Activated CD4-positive, alpha-beta T cell treated with anti-CD3 and anti-CD28 coated beads, Interleukin-2, amount 50 U/mL, for 48 hours (primary cell): ENCODE measurements around the gene R3HDM1.

ENCODE experiments used
- DNase-seq, 2 experiments: peaks; one replicate each; pipeline ENCODE4 v3.0.0-alpha.2; 2020

The R3HDM1 gene

GRCh38 chr2:135728064-135728743 is 196.9 kb downstream of the R3HDM1 start:
- DNase-seq = no peak

DNA sequence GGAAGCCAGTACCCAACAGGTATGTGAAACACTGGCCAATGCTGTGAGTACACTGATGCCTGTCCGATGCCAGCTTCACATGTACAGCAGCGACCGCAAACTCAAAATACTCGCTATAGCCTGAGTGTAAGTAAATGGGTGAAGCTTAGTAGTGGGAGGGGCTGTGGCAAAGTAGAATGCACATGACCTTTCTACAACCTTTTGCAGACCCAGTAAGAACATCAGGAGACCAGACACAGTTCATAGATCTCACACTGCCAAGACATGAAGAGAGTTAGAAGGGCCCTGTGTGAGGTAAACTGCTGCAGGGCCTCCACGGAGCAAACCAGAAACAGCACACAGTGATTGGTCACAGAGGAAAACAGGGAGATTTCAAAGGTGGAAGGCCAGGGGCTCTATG is 201.3 kb downstream of the R3HDM1 start:
- no peak for DNase-seq

- no peak for DNase-seq
These were observed 201.8 kb downstream of the R3HDM1 start for GRCh38 chr2:135733045-135733444.

DNA sequence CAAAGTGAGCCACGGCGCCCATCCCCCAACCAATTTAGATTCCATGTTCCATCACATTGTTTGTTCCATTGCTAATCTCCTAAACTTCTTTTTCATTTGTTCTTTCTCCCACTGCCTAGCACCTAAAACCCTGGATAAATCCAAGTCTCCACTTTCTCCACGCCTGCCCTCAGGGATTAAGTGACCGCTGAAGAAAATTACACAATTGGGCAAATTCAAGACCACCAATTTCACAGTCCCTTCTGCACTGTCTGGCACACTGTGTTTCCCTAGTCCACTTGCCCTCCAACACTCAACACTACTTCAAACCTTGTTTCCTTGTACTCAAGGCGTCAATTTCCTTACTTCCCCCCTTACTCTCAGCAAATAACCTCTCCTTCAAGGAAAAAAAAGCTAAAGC is 205.3 kb downstream of the R3HDM1 start:
- no peak for DNase-seq

GRCh38 chr2:135740206-135740605 is 208.9 kb downstream of the R3HDM1 start:
- DNase-seq = no peak

GRCh38 chr2:135741043-135741394 is 209.7 kb downstream of the R3HDM1 start:
- no peak for DNase-seq

DNA sequence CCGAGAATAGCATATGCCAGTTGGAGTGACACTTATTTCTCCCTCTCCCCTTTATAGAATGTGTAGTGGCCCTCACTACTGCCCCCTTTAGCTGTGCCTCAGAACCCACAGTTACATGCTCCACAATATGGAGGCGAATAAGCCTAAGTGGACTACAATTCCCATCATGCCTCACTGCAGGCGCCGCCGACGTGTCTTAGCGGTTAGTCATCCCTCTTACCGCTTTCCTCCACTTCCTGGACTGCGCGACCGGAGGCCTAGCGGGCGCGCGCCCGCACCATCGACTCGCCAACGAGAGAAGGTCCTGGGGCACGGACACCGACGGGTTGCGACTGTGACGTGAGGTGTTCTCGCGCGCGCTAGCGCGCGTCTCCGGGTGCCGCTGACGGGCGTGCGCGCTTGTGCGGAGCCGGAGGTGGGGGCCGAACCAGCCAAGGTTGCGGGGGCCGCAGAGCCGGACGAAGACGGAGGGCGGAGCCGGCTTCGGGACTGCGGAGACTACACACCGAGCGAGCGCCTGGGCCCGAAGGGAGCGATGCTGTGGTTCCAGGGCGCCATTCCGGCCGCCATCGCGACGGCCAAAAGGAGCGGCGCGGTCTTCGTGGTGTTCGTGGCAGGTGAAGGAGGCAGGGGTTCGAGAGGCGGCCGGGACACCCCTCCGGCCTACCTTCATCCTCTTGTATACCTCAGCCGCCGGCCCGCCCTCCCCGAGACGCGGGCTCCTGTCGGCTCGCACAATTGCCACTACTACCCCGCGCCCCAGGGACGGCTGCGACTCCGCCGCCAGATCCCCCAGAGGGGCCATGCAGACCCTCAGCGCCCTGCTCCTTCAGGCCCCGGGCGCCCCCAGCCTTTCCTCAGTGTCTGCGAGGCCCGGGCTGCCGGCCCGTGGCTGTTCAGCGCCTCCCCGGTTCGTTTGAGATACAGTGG is 210.4 kb downstream of the R3HDM1 start, which contains the start of gene UBXN4:
UBXN4 (plus strand) TSS at position 461 of the 930 bp plus-strand sequence; CDS start at position 536, 75 bp downstream.
- peak; percentile 94 to 96 for DNase-seq

DNA sequence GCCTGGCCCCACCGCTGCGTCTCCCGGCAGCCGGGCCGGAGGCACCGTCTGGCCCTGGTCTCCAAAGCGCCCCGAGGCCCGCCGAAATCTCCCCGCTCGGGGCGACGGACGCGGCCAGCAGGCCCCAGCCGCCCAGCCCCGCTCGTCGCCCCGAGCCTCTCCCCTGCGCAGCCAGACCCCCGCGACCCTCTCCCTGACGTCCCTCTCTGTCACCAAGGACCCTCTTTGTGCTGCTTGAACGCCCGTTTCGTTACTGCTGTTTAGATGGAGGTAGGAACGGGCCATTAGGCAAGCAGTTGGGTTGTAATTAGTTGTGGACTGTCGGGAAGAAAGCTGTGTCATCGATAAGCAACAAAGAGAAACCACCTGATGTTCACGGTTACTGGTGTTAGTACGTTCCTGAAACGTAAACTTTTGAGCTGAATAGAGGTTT is 211.1 kb downstream of the R3HDM1 start:
- peak; percentile 40 to 41 for DNase-seq

- no peak for DNase-seq
These were observed 212.6 kb downstream of the R3HDM1 start for GRCh38 chr2:135743860-135744259.

GRCh38 chr2:135744760-135745314 is 213.6 kb downstream of the R3HDM1 start:
- peak; percentile 13 to 36 for DNase-seq

DNA sequence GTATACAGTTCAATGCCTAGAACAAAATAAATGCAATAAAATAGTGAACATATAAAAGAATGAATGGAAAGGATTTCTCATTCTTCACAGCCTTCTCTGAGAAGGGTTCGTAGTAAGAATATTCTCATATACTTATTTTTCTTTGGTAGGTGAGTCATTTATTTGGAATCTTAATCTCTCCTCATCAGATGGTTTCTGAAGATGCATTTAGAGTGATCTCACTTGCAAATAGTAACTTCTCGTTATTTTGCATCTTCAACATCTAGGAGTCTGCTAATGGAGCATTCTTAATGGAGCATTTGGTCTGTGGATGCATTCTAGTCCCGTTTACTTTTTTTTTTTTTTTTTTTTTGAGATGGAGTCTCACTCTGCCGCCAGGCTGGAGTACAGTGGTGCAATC is 214.3 kb downstream of the R3HDM1 start:
- no peak for DNase-seq

DNA sequence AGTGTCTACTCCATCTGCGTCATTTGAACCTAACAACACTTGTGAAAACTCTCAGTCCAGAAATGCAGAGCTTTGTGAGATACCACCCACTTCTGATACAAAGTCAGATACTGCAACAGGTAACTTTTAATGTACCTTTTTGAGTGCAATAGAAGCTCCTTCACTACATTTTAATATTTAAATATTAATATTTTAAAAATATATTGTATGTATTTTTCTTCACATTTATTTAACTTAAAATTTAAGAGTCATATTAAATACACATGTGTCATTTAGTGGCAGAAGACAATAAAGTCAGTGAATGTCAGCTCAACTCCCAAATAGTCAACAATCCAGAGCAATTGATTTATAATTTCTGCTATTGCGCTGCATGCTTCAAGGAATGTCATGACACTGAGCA is 224.3 kb downstream of the R3HDM1 start:
- DNase-seq = no peak

GRCh38 chr2:135756692-135757091 is 225.4 kb downstream of the R3HDM1 start:
- no peak for DNase-seq

DNA sequence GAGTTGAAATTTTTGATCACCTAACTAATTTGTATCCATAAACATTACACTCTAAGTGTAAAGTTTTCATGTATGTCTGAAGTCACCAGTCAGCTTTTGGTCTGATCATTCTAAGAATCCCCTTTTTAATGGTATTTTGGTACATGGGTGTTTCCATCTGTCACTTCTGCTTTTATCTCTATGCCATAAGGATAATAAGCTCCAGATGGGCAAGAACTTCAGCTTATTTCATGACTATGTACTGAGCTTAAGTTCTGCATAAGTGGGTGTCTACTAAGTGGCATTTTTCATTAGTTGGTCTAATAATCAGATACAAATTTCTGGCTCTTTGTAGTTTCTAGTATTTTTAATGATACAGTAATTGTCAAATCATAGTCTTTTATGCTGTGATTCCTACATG is 230.7 kb downstream of the R3HDM1 start:
- no peak for DNase-seq

DNA sequence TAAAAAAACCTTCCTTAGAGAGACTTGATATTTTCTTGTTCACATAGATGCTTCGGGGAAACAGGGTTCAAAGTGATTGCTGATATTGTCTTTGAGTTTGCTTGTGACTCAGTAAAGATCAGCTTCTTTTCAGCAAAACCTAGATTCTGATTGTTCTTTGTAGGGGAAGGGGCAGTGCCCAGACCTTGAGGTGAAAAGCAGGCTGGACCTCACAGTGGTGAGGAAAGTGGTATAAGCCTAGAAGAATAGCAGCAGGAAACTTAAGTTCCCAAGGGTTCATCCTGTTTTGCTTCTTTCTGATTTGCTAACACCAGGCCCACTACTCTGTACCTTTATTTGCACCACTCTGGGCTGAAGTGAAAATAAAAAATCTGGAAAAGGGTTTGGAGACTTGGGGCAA is 231.2 kb downstream of the R3HDM1 start:
- no peak for DNase-seq

- no peak for DNase-seq
These were observed 237.6 kb downstream of the R3HDM1 start for GRCh38 chr2:135768863-135769262.

GRCh38 chr2:135773319-135773718 is 242.0 kb downstream of the R3HDM1 start:
- no peak for DNase-seq

DNA sequence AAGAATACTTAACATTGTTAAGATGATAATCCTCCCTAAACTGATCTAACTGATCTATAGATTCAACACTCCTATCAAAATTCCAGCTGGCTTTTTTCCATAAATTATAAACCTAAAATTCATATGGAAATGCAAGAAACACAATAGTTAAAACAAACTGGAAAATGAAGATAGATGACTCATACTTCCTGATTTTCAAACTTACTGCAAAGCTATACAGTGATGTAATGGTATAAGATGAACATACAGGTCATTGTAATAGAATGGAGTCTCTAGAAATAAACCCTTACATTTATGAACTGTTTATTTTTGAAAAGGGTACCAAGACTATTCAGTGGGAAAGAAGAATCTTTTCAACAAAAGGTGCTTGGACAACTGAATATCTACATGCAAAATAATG is 242.6 kb downstream of the R3HDM1 start:
- DNase-seq = no peak
